ENCODE results near the gene PDE8A.

- TF ChIP-seq, protein P1, sequence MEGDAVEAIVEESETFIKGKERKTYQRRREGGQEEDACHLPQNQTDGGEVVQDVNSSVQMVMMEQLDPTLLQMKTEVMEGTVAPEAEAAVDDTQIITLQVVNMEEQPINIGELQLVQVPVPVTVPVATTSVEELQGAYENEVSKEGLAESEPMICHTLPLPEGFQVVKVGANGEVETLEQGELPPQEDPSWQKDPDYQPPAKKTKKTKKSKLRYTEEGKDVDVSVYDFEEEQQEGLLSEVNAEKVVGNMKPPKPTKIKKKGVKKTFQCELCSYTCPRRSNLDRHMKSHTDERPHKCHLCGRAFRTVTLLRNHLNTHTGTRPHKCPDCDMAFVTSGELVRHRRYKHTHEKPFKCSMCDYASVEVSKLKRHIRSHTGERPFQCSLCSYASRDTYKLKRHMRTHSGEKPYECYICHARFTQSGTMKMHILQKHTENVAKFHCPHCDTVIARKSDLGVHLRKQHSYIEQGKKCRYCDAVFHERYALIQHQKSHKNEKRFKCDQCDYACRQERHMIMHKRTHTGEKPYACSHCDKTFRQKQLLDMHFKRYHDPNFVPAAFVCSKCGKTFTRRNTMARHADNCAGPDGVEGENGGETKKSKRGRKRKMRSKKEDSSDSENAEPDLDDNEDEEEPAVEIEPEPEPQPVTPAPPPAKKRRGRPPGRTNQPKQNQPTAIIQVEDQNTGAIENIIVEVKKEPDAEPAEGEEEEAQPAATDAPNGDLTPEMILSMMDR (conservative IDR thresholded peaks at IDR 0.05 in 1 of 2, IDR thresholded peaks at IDR 0.05 in 1 of 2; ENCODE audit: extremely low read depth in 1 of 2, insufficient read depth in 1 of 2, low read depth in 1 of 2, low read length in 2 of 2) = no peak
- TF ChIP-seq EZH2 (IDR thresholded peaks at IDR 0.05; ENCODE audit: borderline replicate concordance, low read length) = no peak
Observed at GRCh38 chr15:84940399-84940798, 41.3 kb upstream of the PDE8A start.
